Stimulated activated CD8-positive, alpha-beta memory T cell treated with anti-CD3 and anti-CD28 coated beads, Interleukin-15, amount 100 ng/mL, for 24 hours (primary cell): ENCODE data around the gene KSR2.

ENCODE experiments used
- DNase-seq: peaks from one replicate; pipeline ENCODE4 v3.0.0-alpha.2; 2020; ENCODE audit warnings: low read depth

KSR2 gene

GRCh38 chr12:117692512-117692911, 276.3 kb downstream of the KSR2 start:
- DNase-seq: no peak

GRCh38 chr12:117689857-117690256, 278.9 kb downstream of the KSR2 start:
- no peak for DNase-seq

GRCh38 chr12:117688446-117688845, 280.3 kb downstream of the KSR2 start:
- DNase-seq: no peak

- no peak for DNase-seq
These were observed 281.8 kb downstream of the KSR2 start for GRCh38 chr12:117686911-117687377.

GRCh38 chr12:117686210-117686609, 282.6 kb downstream of the KSR2 start:
- no peak for DNase-seq

- DNase-seq: no peak
These were observed 283.5 kb downstream of the KSR2 start for GRCh38 chr12:117685110-117685926.

GRCh38 chr12:117684471-117684870, 284.3 kb downstream of the KSR2 start:
- DNase-seq: no peak

GRCh38 chr12:117680312-117680711, 288.5 kb downstream of the KSR2 start:
- no peak for DNase-seq

GRCh38 chr12:117679776-117680175, 289.0 kb downstream of the KSR2 start:
- DNase-seq: no peak

- DNase-seq: no peak
These were observed 294.0 kb downstream of the KSR2 start for GRCh38 chr12:117674763-117675162.

GRCh38 chr12:117674313-117674712, 294.5 kb downstream of the KSR2 start:
- DNase-seq: no peak

GRCh38 chr12:117671734-117672133, 297.1 kb downstream of the KSR2 start:
- DNase-seq: no peak

GRCh38 chr12:117664169-117664568, 304.6 kb downstream of the KSR2 start:
- no peak for DNase-seq

GRCh38 chr12:117662620-117663395, 306.0 kb downstream of the KSR2 start:
- no peak for DNase-seq

GRCh38 chr12:117662220-117662619, 306.6 kb downstream of the KSR2 start:
- no peak for DNase-seq

- DNase-seq: no peak
These were observed 307.3 kb downstream of the KSR2 start for GRCh38 chr12:117661471-117661870.

GRCh38 chr12:117660896-117661295, 307.9 kb downstream of the KSR2 start:
- DNase-seq: no peak

- DNase-seq: no peak
These were observed 310.6 kb downstream of the KSR2 start for GRCh38 chr12:117658226-117658625.

GRCh38 chr12:117649796-117650195, 319.0 kb downstream of the KSR2 start:
- no peak for DNase-seq

- no peak for DNase-seq
These were observed 322.3 kb downstream of the KSR2 start for GRCh38 chr12:117646520-117646919.

- no peak for DNase-seq
These were observed 323.3 kb downstream of the KSR2 start for GRCh38 chr12:117645473-117645872.

- DNase-seq: no peak
These were observed 324.8 kb downstream of the KSR2 start for GRCh38 chr12:117643971-117644370.

GRCh38 chr12:117641885-117642284, 326.9 kb downstream of the KSR2 start:
- DNase-seq: no peak
